ENCODE measurements around the gene EML4.

GRCh38 chr2:42353792-42354429 lies 184.8 kb downstream of the EML4 start:
- TF ChIP-seq POLR2A (IDR thresholded peaks at IDR 0.05) (no peak), CTCF (IDR thresholded peaks at IDR 0.05) (no peak)
